ENCODE results near the gene CCDC141.
"Not testable (repeated sequence)": the region's sequence is repeated elsewhere in the genome, so short reads cannot be mapped to it uniquely, and the experiment has no call there.

The CCDC141 gene
- total RNA-seq = 13.9 to 33.3 (median 24.3) reads per million in 4 experiments

GRCh38 chr2:179049546-179050311, at the start of gene CCDC141:
Gene CCDC141 (minus strand): TSS chr2:179050137. CDS start chr2:179049941, 196 bp downstream.
- no peak for DNase-seq

- DNase-seq = no peak
These were observed 48.2 kb upstream of the CCDC141 start for GRCh38 chr2:179098080-179098689.

- DNase-seq = no peak
These were observed 47.2 kb upstream of the CCDC141 start for GRCh38 chr2:179097131-179097530.

- DNase-seq = no peak
These were observed 46.2 kb upstream of the CCDC141 start for GRCh38 chr2:179096090-179096489.

GRCh38 chr2:179092912-179093311, 43.0 kb upstream of the CCDC141 start:
- not testable (repeated sequence) for DNase-seq

- DNase-seq = no peak
These were observed 32.8 kb upstream of the CCDC141 start for GRCh38 chr2:179082697-179083096.

GRCh38 chr2:179081954-179082353, 32.0 kb upstream of the CCDC141 start:
- no peak for DNase-seq

- DNase-seq = no peak
These were observed 22.6 kb upstream of the CCDC141 start for GRCh38 chr2:179072527-179072926.

- no peak for DNase-seq
These were observed 21.9 kb upstream of the CCDC141 start for GRCh38 chr2:179071810-179072355.

- no peak for DNase-seq
These were observed 21.0 kb upstream of the CCDC141 start for GRCh38 chr2:179070895-179071294.

- DNase-seq = no peak
These were observed 19.7 kb upstream of the CCDC141 start for GRCh38 chr2:179069685-179070084.

GRCh38 chr2:179068991-179069643, 19.2 kb upstream of the CCDC141 start:
- no peak for DNase-seq

- DNase-seq = no peak
These were observed 9.2 kb upstream of the CCDC141 start for GRCh38 chr2:179059026-179059700.

- no peak for DNase-seq
These were observed 7.8 kb upstream of the CCDC141 start for GRCh38 chr2:179057737-179058136.

- not testable (repeated sequence) for DNase-seq
These were observed 3.6 kb upstream of the CCDC141 start for GRCh38 chr2:179053568-179053967.

GRCh38 chr2:179051250-179051649, 1.3 kb upstream of the CCDC141 start:
- no peak for DNase-seq

- no peak for DNase-seq
These were observed 818 bp upstream of the CCDC141 start for GRCh38 chr2:179050755-179051154.

GRCh38 chr2:179049203-179049545, 763 bp downstream of the CCDC141 start:
- DNase-seq = no peak

GRCh38 chr2:179048099-179048498, 1.8 kb downstream of the CCDC141 start:
- no peak for DNase-seq

- not testable (repeated sequence) for DNase-seq
These were observed 4.3 kb downstream of the CCDC141 start for GRCh38 chr2:179045602-179046001.

- no peak for DNase-seq
These were observed 5.4 kb downstream of the CCDC141 start for GRCh38 chr2:179044500-179044899.

- no peak for DNase-seq
These were observed 12.1 kb downstream of the CCDC141 start for GRCh38 chr2:179037807-179038206.

GRCh38 chr2:179036353-179036905, 13.5 kb downstream of the CCDC141 start:
- DNase-seq = no peak

All from effector CD8-positive, alpha-beta T cell (primary cell).